ENCODE results near the gene FFAR4.

The FFAR4 gene

DNA sequence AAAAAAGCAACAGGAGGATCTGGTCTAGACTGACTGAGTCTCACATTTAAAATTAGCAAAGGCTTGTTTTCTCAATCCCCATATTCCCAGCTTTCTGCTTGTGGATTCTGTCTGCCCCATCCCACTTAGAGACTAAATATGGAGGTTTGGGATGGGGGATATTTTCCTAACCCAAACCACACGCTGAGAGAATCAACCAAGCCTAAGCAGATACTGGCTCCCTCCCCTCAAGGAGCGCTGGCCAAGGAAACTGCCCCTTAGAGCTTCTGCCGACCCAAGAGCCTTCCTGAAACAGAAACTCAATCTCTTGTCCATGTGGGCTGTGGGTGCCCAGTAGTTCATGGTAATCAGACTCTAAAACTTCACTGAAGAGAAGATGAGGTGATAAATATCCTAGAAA, 3.9 kb downstream of the FFAR4 start:
- no peak overlapping the region for H3K4me3 ChIP-seq (ENCODE audit: low read depth, low read length)

DNA sequence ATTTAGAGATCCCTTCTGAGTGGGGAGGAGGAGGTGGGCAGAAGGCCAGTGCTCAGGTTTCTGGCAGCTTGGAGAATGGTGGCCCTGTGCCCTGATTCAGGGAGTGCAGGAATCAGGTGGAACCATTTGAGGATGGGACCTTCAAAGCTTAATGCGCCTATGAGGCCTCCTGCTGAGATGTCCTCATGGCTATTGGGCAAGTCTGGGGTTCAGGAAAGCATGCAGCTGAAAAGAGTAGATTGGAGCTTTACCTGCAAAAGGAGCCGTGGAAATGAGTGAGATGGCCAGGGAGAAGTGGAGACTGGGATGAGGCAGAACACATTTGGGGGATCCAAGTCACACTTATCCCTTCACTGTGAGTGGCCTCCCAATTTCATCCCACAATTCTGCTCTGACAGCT, 6.1 kb downstream of the FFAR4 start:
- no peak overlapping the region for H3K4me3 ChIP-seq (ENCODE audit: low read depth, low read length)

- no peak overlapping the region for H3K4me3 ChIP-seq (ENCODE audit: low read depth, low read length)
Measured at GRCh38 chr10:93573051-93573909, 6.8 kb downstream of the FFAR4 start.

DNA sequence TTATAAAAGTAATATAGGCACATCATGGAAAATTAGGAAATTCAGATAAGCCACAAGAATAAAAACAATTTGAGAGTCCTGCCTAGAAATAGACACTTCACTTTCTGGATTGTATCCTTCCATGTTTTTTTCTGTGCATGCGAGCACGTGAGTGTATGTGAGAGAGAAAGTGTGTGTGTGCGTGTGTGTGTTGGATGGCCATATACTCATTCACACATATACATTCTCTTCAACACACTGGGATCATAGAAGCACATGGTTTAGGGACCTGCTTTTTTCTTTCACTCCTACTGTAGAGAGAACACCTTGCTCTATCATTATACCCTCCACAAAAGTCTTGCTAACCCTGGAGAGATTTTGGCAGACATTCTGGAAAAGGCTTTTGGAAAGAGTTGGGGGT, 7.5 kb downstream of the FFAR4 start:
- no peak overlapping the region for H3K4me3 ChIP-seq (ENCODE audit: low read depth, low read length)

GRCh38 chr10:93576888-93577287, 10.4 kb downstream of the FFAR4 start:
- no peak overlapping the region for H3K4me3 ChIP-seq (ENCODE audit: low read depth, low read length)

DNA sequence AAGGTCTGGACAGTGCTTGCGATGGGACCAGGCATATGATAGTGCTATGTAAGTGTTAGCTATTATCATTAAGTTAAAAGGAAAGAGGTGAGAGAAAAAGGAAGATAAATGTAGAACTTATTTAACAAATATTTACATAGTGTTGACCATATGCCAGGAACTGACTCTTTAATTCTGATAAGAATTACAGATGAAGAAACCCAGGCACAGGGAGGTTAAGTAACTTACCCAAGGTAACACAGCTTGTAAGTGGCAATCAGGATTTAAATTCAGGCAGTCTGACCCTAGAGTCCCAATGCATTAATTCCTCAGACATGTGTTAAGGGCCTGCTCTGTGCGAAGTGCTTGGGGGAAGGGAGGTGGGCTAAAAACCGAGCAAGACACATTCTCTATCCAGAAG, 11.1 kb downstream of the FFAR4 start:
- no peak overlapping the region for H3K4me3 ChIP-seq (ENCODE audit: low read depth, low read length)

GRCh38 chr10:93579089-93579488, 12.6 kb downstream of the FFAR4 start:
- no peak overlapping the region for H3K4me3 ChIP-seq (ENCODE audit: low read depth, low read length)

- H3K4me3 ChIP-seq (ENCODE audit: low read depth, low read length): no peak overlapping the region
Measured at GRCh38 chr10:93579985-93580711, 13.7 kb downstream of the FFAR4 start.

- H3K4me3 ChIP-seq (ENCODE audit: low read depth, low read length): no peak overlapping the region
Measured at GRCh38 chr10:93580828-93581227, 14.4 kb downstream of the FFAR4 start.

GRCh38 chr10:93584445-93584844, 18.0 kb downstream of the FFAR4 start:
- no peak overlapping the region for H3K4me3 ChIP-seq (ENCODE audit: low read depth, low read length)

GRCh38 chr10:93589648-93590562, 23.4 kb downstream of the FFAR4 start:
- H3K4me3 ChIP-seq (ENCODE audit: low read depth, low read length): no peak overlapping the region

DNA sequence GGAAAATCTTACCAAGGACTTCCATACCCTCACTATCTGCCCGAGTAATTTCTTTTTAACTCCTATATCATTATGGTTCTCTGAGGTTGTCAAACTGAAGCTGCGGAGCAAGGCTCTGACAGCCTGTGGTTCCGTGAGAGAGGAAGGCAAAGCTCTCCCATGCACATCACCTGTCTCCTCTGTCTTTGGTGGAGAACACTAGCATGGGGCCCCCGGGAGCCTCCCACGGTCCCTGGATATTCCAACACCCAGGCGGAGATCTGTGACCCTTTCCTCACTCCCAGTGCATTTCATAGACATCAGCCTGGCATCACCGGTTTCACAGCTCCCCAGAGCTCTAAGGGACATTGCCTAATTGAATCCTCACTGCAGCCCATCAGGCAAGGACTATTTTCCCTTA, 24.2 kb downstream of the FFAR4 start:
- H3K4me3 ChIP-seq (ENCODE audit: low read depth, low read length): no peak overlapping the region

DNA sequence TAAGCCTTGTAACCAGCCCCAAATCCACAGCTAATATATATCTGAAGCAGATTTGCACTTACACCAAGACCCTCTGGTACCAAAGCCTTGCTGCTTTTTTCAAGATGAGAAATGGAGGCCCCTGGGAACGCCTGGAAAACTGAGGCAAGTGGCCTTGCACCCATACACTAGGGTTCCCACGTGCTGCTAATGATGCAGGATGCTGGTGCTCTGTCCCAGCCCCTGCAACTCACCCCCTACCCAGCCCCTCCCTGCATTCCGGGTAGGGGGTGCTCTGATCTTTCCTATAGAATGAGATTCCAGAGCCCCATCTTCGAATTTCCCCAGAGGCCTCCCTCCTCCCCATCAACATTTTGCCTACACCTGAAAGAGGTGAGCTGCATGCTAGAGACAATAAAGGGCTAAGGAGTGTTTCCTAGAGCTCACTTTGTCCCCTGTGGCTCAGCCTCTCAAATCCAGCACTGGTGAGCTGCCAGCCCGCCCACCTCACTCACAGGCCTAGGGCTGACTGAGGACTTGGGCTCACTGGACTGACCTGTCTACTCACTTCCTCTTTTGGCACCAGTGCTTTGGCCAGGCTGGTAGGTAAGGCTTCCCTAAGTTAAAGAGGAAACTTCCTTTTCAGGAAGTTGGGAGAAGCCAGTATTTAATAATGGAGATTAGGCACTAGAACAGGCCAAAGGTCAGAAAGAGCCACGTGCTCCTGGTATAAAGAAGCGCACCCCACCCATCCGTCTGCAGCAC, 24.8 kb downstream of the FFAR4 start:
- H3K4me3 ChIP-seq (ENCODE audit: low read depth, low read length): no peak overlapping the region

DNA sequence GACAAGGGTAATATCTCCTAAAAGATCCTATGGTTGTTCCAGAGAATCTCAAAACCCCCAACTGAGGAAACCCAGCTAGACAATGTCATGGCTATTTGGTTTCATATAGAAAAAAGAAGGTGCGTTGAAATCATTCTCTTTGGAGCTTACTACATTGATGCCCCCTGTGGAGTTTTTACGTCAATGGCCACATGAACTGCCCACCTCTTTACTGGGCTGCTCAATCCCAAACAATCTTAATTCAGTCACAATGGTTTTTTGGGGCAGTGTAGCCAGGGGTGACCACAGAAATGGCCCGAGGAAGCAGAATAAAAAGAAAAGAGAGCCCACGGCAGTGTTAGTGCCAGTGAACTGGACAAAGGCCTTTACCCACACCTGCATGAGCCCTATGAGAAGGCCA, 26.8 kb downstream of the FFAR4 start:
- H3K4me3 ChIP-seq (ENCODE audit: low read depth, low read length): no peak overlapping the region

DNA sequence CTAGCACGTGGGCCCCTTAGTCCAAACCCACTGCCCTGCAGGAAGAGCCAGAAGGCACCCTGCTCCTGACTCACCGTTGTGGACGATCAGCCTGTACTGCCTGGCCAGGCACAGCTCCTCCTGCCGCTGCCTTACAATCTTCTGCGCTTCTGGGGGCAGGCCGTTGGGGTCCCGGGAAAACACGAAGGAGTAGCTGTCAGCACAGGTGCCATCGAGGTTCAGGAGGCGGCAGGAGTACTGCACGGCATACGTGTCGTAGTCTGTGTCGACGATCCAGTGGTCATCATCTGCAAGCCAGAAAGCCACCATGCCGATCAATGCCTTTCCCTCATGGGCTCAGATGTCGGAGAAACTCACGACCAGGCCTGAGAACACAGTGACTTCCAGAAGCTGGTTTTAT, 27.3 kb downstream of the FFAR4 start:
- H3K4me3 ChIP-seq (ENCODE audit: low read depth, low read length): no peak overlapping the region

DNA sequence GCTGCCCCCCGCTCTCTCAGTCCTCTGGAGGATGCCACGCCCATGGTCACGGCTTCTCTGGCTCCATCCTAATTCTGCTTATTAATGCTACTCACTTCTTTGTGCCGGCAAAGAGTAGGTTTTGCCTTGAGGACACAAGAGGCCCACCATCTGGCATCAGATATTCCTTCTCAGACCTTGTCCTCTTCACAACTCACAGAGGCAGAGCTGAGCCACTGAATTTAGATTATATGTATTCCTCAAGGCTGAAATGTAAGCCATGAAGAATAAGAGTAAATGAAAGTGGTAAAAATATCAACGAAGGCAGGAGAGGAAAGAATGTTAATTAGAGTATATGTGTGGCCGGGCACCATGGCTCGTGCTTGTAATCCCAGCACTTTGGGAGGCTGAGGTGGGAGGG, 28.1 kb downstream of the FFAR4 start:
- H3K4me3 ChIP-seq (ENCODE audit: low read depth, low read length): no peak overlapping the region

DNA sequence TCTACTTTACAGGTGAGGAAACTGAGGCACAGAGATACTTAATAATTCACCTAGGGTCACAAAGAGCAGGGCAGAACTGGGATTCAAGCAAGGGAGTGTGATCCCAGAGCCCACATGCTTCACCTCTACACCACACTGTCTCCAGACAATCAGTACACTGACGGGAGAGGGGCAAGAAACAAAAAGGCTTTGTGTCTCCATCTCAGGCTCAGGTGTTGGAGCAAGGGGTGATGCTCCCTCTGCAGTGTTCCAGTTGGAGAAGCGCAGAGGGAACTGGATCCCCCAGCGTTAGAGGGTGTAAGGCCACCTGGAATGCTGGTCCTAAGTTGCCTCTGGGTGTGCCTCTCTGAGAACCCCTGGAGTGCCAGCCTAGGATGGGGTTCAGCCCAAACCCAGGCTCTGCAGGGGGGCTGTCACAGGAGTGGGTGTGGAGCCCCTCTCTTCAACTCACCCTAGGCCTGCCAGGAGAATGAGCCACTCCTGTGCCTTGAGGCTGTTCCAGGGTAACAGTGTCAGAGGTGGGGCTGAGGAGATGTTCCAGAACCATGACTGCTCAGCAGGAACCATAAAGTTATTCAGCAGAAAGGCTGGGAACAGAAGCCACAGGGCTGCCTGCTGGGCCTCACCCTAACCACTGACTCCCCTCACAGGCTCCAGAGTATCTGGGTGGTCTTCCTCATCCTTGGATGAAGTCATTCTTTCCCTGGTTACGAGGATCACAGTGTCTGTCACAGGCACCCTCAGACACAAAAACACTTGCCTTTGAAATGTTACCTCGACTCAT, 29.1 kb downstream of the FFAR4 start:
- H3K4me3 ChIP-seq (ENCODE audit: low read depth, low read length): no peak overlapping the region

DNA sequence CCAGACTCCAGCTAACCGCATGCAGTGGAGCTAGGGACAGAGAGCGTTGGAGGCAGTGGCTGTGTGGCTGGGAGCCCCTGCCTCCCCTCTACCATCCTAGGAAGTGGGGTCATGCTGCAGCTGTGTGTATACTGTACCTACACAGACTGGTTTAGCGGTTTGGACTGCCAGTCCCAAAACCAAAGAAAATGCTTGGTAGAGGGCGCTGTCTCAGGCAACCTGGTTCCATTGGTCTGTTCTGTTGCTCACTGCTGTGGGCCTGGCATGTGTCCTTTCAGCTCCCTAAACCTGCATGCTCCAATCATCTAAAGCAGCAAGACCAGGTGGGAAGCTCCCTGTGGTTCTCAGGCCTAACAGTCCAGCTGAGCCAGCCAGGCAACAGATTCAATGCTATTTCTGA, 30.1 kb downstream of the FFAR4 start:
- H3K4me3 ChIP-seq (ENCODE audit: low read depth, low read length): no peak overlapping the region

- H3K4me3 ChIP-seq (ENCODE audit: low read depth, low read length): no peak overlapping the region
Measured at GRCh38 chr10:93597075-93597599, 30.7 kb downstream of the FFAR4 start.

DNA sequence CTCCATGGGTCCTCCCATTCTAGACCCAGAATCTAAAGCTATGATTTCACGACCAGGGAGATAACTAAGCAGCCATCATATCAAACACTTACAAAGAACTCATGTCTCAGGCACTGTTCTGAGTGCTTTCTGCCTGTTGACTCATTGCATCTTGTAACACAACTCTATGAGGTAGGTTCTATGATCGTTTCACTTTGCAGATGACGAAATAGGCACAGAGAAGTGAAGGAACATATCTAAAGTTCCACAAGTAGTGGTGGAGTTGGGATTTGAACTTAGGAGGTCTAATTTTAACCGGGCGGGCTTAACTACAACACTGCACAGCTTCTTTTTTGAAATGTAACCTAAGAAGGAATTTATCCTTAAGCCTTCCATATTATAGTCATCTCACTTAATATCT, 31.7 kb downstream of the FFAR4 start:
- no peak overlapping the region for H3K4me3 ChIP-seq (ENCODE audit: low read depth, low read length)

All from iPS-11a (cell line).